Hepatocyte (in vitro differentiated cells): Measurements from ENCODE around the gene PRPF6. TPM values are rescaled to one million over a fixed set of nuclear protein-coding genes. Genes with fewer than 3 reads are reported as not detected.

ENCODE experiments used
- DNase-seq: peaks from one replicate; pipeline ENCODE4 v3.0.0-alpha.2; 2016; ENCODE audit warnings: low spot score
- H2AFZ ChIP-seq: fragments of 200-600 bp; sonication (generic); 2 replicates; pipeline ENCODE4 v1.6.0; 2016; ENCODE audit warnings: antibody characterized with exemption, mild to moderate bottlenecking
- H3K27ac ChIP-seq: fragments of 200-600 bp; sonication (generic); 2 replicates; pipeline ENCODE4 v1.5.1; 2016; ENCODE audit warnings: mild to moderate bottlenecking
- H3K27me3 ChIP-seq: fragments of 200-600 bp; sonication (generic); 2 replicates; pipeline ENCODE4 v1.6.1; 2016
- H3K36me3 ChIP-seq: fragments of 200-600 bp; sonication (generic); replicated peaks from 2 replicates; pipeline ENCODE4 v1.5.1; 2016; ENCODE audit warnings: low read depth; ENCODE audit not compliant: insufficient read depth
- H3K4me1 ChIP-seq: fragments of 200-600 bp; sonication (generic); 2 replicates; pipeline ENCODE4 v1.5.1; 2016; ENCODE audit warnings: mild to moderate bottlenecking, moderate library complexity; ENCODE audit not compliant: insufficient read depth
- H3K4me2 ChIP-seq: fragments of 200-600 bp; sonication (generic); 2 replicates; pipeline ENCODE4 v1.6.0; 2016
- H3K4me3 ChIP-seq: fragments of 200-600 bp; sonication (generic); 2 replicates; pipeline ENCODE4 v1.5.1; 2016; ENCODE audit warnings: mild to moderate bottlenecking
- H3K79me2 ChIP-seq: fragments of 200-600 bp; sonication (generic); 2 replicates; pipeline ENCODE4 v1.6.0; 2017; ENCODE audit warnings: mild to moderate bottlenecking
- H3K9me2 ChIP-seq: fragments of 200-600 bp; sonication (generic); replicated peaks from 2 replicates; pipeline ENCODE4 v1.6.0; 2017; ENCODE audit warnings: mild to moderate bottlenecking; ENCODE audit not compliant: insufficient read depth
- H3K9me3 ChIP-seq: fragments of 200-600 bp; sonication (generic); 2 replicates; pipeline ENCODE4 v1.5.1; 2016; ENCODE audit warnings: low read depth, mild to moderate bottlenecking
- H4K20me1 ChIP-seq: fragments of 200-600 bp; sonication (generic); 2 replicates; pipeline ENCODE4 v1.6.0; 2016; ENCODE audit warnings: mild to moderate bottlenecking; ENCODE audit not compliant: insufficient read depth, poor library complexity, severe bottlenecking
- EZH2 ChIP-seq: fragments of 200-600 bp; sonication (generic); IDR thresholded peaks from 2 replicates; pipeline ENCODE4 v1.6.1; 2016; ENCODE audit warnings: antibody characterized with exemption, mild to moderate bottlenecking, borderline replicate concordance
- EZH2phosphoT487 ChIP-seq: fragments of 200-600 bp; sonication (generic); IDR thresholded peaks from one replicate; pipeline ENCODE4 v1.6.1; 2018; ENCODE audit warnings: antibody characterized with exemption, mild to moderate bottlenecking, low read depth, moderate library complexity; ENCODE audit not compliant: unreplicated experiment, severe bottlenecking
- WGBS: methylation state at CpG from one replicate; pipeline ENCODE4 v1.1.6; 2016; ENCODE audit warnings: low lambda C conversion rate; ENCODE audit errors: missing lambda C conversion rate; 5-methylcytosine and 5-hydroxymethylcytosine counted together
- polyA plus RNA-seq: library from polyadenylated mRNA; unstranded; fragments of >200 nt; fragmentation: Nextera tagmentation; extraction: Ambion mirVana; gene quantifications from 2 replicates; pipeline ENCODE4 v1.2.1, GENCODE V29; 2016
- total RNA-seq: library from RNA; depleted of rRNA; stranded (reverse); fragments of >200 nt; gene quantifications from 2 replicates; pipeline ENCODE4 v1.2.3, GENCODE V29; 2014
- TF ChIP-seq, protein P1 (sequence below): fragments of 200-600 bp; sonication (generic); IDR thresholded peaks from 2 replicates; pipeline ENCODE4 v1.5.1; 2016; ENCODE audit warnings: antibody characterized with exemption, mild to moderate bottlenecking; ENCODE audit not compliant: poor library complexity

The PRPF6 gene
- total and polyA plus RNA-seq, 2 experiments from 2014 or later = 37.3 to 41.3 TPM

DNA sequence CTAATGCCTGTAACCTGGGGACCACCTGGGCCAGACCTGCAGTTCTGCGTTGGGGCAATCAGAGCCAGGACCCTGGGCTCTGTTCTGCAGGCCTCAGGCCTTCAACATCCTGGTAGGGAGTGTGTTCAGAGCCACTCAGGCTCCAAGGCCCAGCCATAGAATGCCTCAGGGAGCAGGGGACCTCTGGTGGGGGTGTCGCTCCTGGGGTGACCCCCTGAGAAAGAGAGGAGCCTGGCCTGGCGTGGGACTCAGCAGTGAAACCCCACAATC is 37.2 kb upstream of the PRPF6 start:
- peaks cover 42% of the 10 kb centered on the region for H3K79me2 ChIP-seq
- no peak overlapping the region for H3K4me2 ChIP-seq
- WGBS = 100% methylated on average over 3 of the region's 3 CpGs
- H3K9me2 ChIP-seq = no peaks in the 10 kb centered on the region
- H3K27ac ChIP-seq = no peak overlapping the region
- DNase-seq = no peak
- H3K27me3 ChIP-seq = no peaks in the 10 kb centered on the region
- H3K4me1 ChIP-seq = peaks cover 2% of the 10 kb centered on the region
- no peak overlapping the region for H2AFZ ChIP-seq
- H4K20me1 ChIP-seq = peaks cover 52% of the 10 kb centered on the region
- TF ChIP-seq EZH2 = no peak
- TF ChIP-seq, protein P1, sequence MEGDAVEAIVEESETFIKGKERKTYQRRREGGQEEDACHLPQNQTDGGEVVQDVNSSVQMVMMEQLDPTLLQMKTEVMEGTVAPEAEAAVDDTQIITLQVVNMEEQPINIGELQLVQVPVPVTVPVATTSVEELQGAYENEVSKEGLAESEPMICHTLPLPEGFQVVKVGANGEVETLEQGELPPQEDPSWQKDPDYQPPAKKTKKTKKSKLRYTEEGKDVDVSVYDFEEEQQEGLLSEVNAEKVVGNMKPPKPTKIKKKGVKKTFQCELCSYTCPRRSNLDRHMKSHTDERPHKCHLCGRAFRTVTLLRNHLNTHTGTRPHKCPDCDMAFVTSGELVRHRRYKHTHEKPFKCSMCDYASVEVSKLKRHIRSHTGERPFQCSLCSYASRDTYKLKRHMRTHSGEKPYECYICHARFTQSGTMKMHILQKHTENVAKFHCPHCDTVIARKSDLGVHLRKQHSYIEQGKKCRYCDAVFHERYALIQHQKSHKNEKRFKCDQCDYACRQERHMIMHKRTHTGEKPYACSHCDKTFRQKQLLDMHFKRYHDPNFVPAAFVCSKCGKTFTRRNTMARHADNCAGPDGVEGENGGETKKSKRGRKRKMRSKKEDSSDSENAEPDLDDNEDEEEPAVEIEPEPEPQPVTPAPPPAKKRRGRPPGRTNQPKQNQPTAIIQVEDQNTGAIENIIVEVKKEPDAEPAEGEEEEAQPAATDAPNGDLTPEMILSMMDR = no peak
- TF ChIP-seq EZH2phosphoT487 = no peak
- H3K4me3 ChIP-seq = no peak overlapping the region
- H3K36me3 ChIP-seq = no peaks in the 10 kb centered on the region
- H3K9me3 ChIP-seq = no peaks in the 10 kb centered on the region

DNA sequence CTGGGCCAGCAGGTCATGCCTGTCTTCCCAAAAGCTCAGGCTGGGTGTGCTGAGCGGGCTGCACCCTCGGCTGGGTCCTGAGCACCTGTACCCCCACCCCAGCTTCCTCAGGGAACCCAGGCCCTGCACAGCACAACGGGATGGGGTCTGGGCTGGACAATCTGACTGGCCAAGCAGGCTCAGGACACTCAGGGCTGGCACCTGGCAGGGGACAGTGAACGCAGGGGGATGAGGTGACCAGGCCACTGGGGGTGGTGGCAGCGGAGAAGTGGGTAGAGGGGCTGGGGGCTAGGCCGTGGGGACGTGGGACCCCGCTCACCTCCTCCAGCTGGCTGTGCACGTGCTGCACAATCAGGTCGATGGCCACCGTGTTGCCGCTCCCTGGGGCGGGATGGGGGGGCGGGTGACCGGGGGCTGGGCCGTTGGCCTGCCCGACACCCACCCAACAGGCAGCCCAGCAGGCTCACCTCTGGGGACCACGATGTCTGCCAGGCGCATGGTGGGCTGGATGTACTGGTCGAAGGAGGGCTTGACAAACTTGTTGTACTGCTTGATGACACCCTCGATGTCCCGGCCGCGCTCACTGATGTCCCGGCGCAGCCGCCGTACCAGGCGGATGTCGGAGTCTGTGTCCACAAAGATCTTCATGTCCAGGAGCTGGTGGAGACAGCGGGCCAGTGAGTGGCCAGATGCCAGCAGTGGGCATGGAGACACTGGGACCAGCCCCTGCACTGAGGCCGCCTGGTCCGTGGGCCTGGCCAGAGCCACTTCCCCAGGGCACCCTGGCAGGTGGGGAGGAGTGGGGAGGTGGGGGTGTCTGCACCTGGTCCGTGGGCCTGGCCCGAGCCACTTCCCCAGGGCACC is 36.6 kb upstream of the PRPF6 start:
- Histone ChIP-seq H3K36me3 (no peaks in the 10 kb centered on the region), H3K27ac (no peak overlapping the region), H2AFZ (no peak overlapping the region), H4K20me1 (peaks cover 56% of the 10 kb centered on the region), H3K4me3 (no peak overlapping the region), H3K27me3 (no peaks in the 10 kb centered on the region), H3K79me2 (peaks cover 40% of the 10 kb centered on the region), H3K9me3 (no peaks in the 10 kb centered on the region), H3K4me1 (peaks cover 6% of the 10 kb centered on the region), H3K4me2 (no peak overlapping the region), H3K9me2 (no peaks in the 10 kb centered on the region)
- DNase-seq = no peak
- 97% methylated on average over 24 of the region's 35 CpGs for WGBS
- TF ChIP-seq, protein P1 = no peak
- TF ChIP-seq EZH2phosphoT487 (no peak), EZH2 (no peak)

DNA sequence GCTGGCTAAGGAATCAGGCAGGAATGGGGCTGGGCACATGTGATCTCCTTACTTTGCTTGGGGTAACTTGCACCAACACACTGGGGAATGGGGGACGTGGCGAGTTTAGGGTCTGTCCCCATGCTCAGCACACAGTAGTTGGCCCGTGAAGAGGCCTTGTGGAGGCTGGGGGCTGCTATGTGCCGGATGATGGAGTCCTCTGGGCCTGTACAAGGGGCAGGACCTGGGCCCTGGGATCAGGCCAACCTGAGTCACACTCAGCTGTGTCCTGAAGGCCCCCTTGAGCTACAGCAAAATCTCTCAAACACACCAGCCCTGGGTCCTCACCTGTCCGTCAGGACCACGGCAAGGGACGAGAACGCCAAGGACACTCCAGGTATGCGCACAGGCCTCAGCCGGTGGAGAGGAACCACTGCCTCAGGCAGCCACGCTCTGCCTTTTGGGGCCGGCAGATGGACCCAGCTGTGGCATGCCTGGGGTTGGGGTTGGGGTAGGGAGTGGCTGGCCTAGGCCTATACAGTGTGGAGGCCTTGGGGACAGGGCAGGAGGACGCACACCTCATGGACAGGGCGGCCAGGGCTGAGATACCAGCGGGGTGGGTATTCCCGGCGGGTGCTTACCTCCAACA is 35.8 kb upstream of the PRPF6 start:
- Histone ChIP-seq H2AFZ (no peak overlapping the region), H3K4me2 (no peak overlapping the region), H3K9me2 (no peaks in the 10 kb centered on the region), H3K27ac (no peak overlapping the region), H3K9me3 (no peaks in the 10 kb centered on the region), H3K4me3 (no peak overlapping the region), H3K36me3 (no peaks in the 10 kb centered on the region), H4K20me1 (peaks cover 62% of the 10 kb centered on the region), H3K4me1 (peaks cover 11% of the 10 kb centered on the region), H3K27me3 (no peaks in the 10 kb centered on the region), H3K79me2 (peaks cover 48% of the 10 kb centered on the region)
- DNase-seq = no peak
- no peak for TF ChIP-seq EZH2
- TF ChIP-seq, protein P1 = no peak
- no peak for TF ChIP-seq EZH2phosphoT487
- WGBS = 93% methylated on average over 16 of the region's 17 CpGs
